ENCODE results near the gene CES3. TPM values are rescaled to one million over a fixed set of nuclear protein-coding genes. Genes with fewer than 3 reads are reported as not detected.

The CES3 gene
- total RNA-seq, 4 donors from 2014 or later: 0.31 to 1.6 (median 0.84) TPM

- ATAC-seq (ENCODE audit: low FRiP score) (peak; percentile 1), DNase-seq (ENCODE audit: low spot score) (no peak)
- TF ChIP-seq, protein P1, sequence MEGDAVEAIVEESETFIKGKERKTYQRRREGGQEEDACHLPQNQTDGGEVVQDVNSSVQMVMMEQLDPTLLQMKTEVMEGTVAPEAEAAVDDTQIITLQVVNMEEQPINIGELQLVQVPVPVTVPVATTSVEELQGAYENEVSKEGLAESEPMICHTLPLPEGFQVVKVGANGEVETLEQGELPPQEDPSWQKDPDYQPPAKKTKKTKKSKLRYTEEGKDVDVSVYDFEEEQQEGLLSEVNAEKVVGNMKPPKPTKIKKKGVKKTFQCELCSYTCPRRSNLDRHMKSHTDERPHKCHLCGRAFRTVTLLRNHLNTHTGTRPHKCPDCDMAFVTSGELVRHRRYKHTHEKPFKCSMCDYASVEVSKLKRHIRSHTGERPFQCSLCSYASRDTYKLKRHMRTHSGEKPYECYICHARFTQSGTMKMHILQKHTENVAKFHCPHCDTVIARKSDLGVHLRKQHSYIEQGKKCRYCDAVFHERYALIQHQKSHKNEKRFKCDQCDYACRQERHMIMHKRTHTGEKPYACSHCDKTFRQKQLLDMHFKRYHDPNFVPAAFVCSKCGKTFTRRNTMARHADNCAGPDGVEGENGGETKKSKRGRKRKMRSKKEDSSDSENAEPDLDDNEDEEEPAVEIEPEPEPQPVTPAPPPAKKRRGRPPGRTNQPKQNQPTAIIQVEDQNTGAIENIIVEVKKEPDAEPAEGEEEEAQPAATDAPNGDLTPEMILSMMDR (IDR thresholded peaks at IDR 0.05): no peak
Observed at GRCh38 chr16:66948837-66949225, 12.2 kb upstream of the CES3 start.

GRCh38 chr16:66949472-66949871 is 11.6 kb upstream of the CES3 start:
- no peak for ATAC-seq (ENCODE audit: low FRiP score)

DNA sequence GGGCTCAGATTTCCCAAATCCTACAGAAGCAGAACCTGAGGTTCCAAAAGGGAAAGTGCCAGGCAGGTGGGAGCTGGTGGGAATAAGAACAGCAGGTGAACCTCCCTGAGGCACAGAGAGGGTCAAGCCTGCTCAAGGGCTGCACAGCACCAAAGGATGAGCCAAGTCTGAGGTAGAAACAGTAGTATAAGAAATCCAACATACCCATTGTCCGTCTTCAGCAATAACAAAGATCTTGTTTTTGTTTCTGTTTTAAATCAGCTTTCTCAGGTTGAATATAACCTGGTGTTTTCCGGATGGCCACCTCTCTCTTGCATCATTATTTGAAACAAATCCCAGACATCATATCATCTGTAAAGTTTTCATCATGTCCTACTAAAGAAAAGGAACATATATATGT is 10.6 kb upstream of the CES3 start:
- ATAC-seq (ENCODE audit: low FRiP score) (no peak), DNase-seq (ENCODE audit: low spot score) (no peak)
- TF ChIP-seq, protein P1 (IDR thresholded peaks at IDR 0.05): no peak

More at GRCh38 chr16:66949472-66949871, 11.6 kb upstream of the CES3 start:
- no peak for DNase-seq (ENCODE audit: low spot score)
- TF ChIP-seq, protein P1 (IDR thresholded peaks at IDR 0.05): no peak

DNA sequence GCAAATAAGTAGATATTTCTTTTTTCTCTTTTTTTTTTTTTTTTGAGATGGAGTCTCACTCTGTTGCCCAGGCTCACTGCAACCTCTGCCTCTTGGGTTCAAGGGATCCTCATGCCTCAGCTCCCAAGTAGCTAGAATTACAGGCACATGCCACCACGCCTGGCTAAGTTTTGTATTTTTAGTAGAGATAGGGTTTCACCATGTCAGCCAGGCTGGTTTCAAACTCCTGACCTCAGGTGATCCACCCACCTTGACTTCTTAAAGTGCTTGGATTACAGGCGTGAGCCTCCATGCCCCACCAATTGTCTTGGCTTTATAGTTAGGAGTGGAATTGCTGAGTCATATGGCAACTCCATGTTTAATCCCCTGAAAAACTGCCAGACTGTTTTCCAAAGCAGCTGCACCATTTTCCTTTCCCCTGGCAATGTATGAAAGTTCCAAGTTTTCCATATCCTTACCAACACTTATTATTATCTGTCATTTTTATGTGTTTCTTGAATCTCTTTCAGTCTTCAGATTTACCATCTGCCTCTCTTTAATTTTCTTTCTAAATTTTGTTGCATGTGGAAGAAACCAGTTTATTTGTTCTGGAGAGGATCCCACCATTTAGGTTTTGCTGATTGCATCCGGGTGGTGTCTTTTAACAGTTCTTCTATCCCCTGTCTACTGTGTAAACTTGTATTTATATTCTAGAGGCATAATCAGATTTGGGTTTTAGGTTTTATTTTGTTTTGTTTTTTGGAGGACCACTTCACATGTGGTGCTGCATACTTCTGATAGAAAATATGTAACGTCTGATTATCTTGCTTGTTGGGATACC is 9.9 kb upstream of the CES3 start:
- no peak for DNase-seq (ENCODE audit: low spot score)
- TF ChIP-seq, protein P1 (IDR thresholded peaks at IDR 0.05): no peak
- no peak for ATAC-seq (ENCODE audit: low FRiP score)

DNA sequence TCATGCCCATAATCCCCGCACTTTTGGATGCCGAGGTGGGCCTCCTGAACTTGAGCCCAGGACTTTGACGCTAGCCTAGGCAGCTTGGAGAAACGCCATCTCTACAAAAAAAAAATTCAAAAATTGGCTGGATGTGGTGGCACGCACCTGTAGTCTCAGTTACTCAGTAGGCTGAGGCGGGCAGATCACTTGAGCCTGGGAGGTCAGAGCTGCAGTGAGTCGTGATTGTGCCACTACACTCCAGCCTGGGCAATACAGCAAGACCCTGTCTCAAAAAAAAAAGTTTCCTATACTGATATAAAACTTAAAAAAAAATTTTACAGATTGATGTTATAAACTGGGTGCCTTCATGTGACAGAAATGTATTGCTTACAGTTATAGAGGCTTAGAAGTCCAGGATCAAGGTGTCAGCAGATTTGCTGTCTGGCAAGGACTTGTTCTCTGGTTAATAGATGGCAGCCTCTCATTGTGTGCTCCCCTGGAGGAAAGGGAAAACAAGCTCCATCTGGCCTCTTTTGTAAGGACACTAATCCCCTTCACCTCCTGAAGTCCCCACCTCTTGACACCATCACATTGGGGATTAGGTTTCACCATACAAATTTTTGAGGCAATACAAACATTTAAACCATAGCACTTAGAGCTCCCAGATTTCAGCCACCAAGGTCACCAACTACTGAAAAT is 8.5 kb upstream of the CES3 start:
- ATAC-seq (ENCODE audit: low FRiP score) (no peak), DNase-seq (ENCODE audit: low spot score) (no peak)
- TF ChIP-seq, protein P1 (IDR thresholded peaks at IDR 0.05): no peak

- no peak for ATAC-seq (ENCODE audit: low FRiP score)
- TF ChIP-seq, protein P1 (IDR thresholded peaks at IDR 0.05): no peak
- no peak for DNase-seq (ENCODE audit: low spot score)
Observed at GRCh38 chr16:66953462-66954096, 7.5 kb upstream of the CES3 start.
